Loucy (cell line): ENCODE measurements around the gene DBNL.
A peak's percentile ranks its signal among the peaks of the same experiment; 100 is the strongest.

Experiments
- H2AFZ ChIP-seq: fragments of 200-600 bp; sonication (generic); 2 replicates; pipeline ENCODE4 v1.6.0; 2016; ENCODE audit warnings: antibody characterized with exemption, mild to moderate bottlenecking, low read length, moderate library complexity
- H3F3A ChIP-seq: fragments of 200-600 bp; 2 replicates; pipeline ENCODE4 v1.6.0; 2016; ENCODE audit warnings: antibody characterized with exemption, low read depth, mild to moderate bottlenecking
- H3K27me3 ChIP-seq: fragments of 200-600 bp; sonication (generic); 2 replicates; pipeline ENCODE4 v1.6.1; 2014; ENCODE audit warnings: low read length, mild to moderate bottlenecking; ENCODE audit not compliant: insufficient read depth, poor library complexity, severe bottlenecking
- H3K36me3 ChIP-seq: fragments of 200-600 bp; sonication (generic); 2 replicates; pipeline ENCODE4 v1.6.1; 2016; ENCODE audit warnings: low read length; ENCODE audit not compliant: insufficient read depth
- H3K4me1 ChIP-seq: fragments of 200-600 bp; sonication (generic); 2 replicates; pipeline ENCODE4 v1.5.1; 2014; ENCODE audit warnings: low read length, mild to moderate bottlenecking; ENCODE audit not compliant: insufficient read depth, poor library complexity, severe bottlenecking
- H3K4me2 ChIP-seq: fragments of 200-600 bp; sonication (generic); 2 replicates; pipeline ENCODE4 v1.6.0; 2014; ENCODE audit warnings: antibody characterized with exemption, low read length, low read depth, mild to moderate bottlenecking; ENCODE audit not compliant: poor library complexity, severe bottlenecking
- H3K4me3 ChIP-seq: fragments of 200-600 bp; sonication (generic); 2 replicates; pipeline ENCODE4 v1.5.1; 2014; ENCODE audit warnings: low read length, mild to moderate bottlenecking, mixed read lengths; ENCODE audit not compliant: poor library complexity, severe bottlenecking
- H3K79me2 ChIP-seq: fragments of 200-600 bp; sonication (generic); 2 replicates; pipeline ENCODE4 v1.6.1; 2014; ENCODE audit warnings: low read length; ENCODE audit not compliant: insufficient read depth
- H3K9ac ChIP-seq: fragments of 200-600 bp; sonication (generic); 2 replicates; pipeline ENCODE4 v1.6.0; 2014; ENCODE audit warnings: mild to moderate bottlenecking, low read depth, low read length, moderate library complexity; ENCODE audit not compliant: poor library complexity, severe bottlenecking
- H3K9me2 ChIP-seq: fragments of 200-600 bp; sonication (generic); replicated peaks from 2 replicates; pipeline ENCODE4 v1.6.1; 2016; ENCODE audit warnings: low read depth, low read length, mixed read lengths
- H3K9me3 ChIP-seq: fragments of 200-600 bp; sonication (generic); 2 replicates; pipeline ENCODE4 v1.6.1; 2014; ENCODE audit warnings: mild to moderate bottlenecking, antibody characterized with exemption, low read length, low read depth; ENCODE audit not compliant: insufficient read depth
- H4K20me1 ChIP-seq: fragments of 200-600 bp; sonication (generic); 2 replicates; pipeline ENCODE4 v1.6.0; 2014; ENCODE audit warnings: antibody characterized with exemption, low read length, mild to moderate bottlenecking; ENCODE audit not compliant: insufficient read depth, poor library complexity, severe bottlenecking
- CTCF ChIP-seq: fragments of 200-600 bp; sonication (generic); conservative IDR thresholded peaks from 2 replicates; pipeline ENCODE4 v1.5.1; 2014; ENCODE audit warnings: mild to moderate bottlenecking, antibody characterized with exemption, low read length
- EZH2phosphoT487 ChIP-seq: fragments of 200-600 bp; IDR thresholded peaks from 2 replicates; pipeline ENCODE4 v1.6.1; 2018; ENCODE audit warnings: antibody characterized with exemption, mild to moderate bottlenecking, moderate library complexity, borderline replicate concordance

DBNL gene

GRCh38 chr7:44096326-44096881, 51.9 kb downstream of the DBNL start:
- H3K9ac ChIP-seq = peak overlapping the region; percentile 74
- H3K79me2 ChIP-seq = no peaks in the 10 kb centered on the region

GRCh38 chr7:44097064-44097932, 52.8 kb downstream of the DBNL start:
- Histone ChIP-seq H3K9me3 (no peaks in the 10 kb centered on the region), H2AFZ (no peak overlapping the region), H3K27me3 (no peaks in the 10 kb centered on the region), H3K9me2 (no peaks in the 10 kb centered on the region), H3K36me3 (no peaks in the 10 kb centered on the region), H3K4me2 (peak overlapping the region; percentile 55), H4K20me1 (no peaks in the 10 kb centered on the region), H3K4me3 (peak overlapping the region; percentile 14), H3K4me1 (peaks cover 75% of the 10 kb centered on the region), H3K9ac (peak overlapping the region; percentile 74), H3F3A (peaks cover 9% of the 10 kb centered on the region), H3K79me2 (no peaks in the 10 kb centered on the region)
- no peak for TF ChIP-seq EZH2phosphoT487
- TF ChIP-seq CTCF = peak; percentile 43

More at GRCh38 chr7:44096326-44096881, 51.9 kb downstream of the DBNL start:
- H3K9me2 ChIP-seq = no peaks in the 10 kb centered on the region
- H3K4me3 ChIP-seq = peak overlapping the region; percentile 14
- peaks cover 9% of the 10 kb centered on the region for H3F3A ChIP-seq
- H3K9me3 ChIP-seq = no peaks in the 10 kb centered on the region
- no peaks in the 10 kb centered on the region for H4K20me1 ChIP-seq
- no peak for TF ChIP-seq EZH2phosphoT487
- no peak for TF ChIP-seq CTCF
- H3K27me3 ChIP-seq = no peaks in the 10 kb centered on the region
- peak overlapping the region; percentile 55 for H3K4me2 ChIP-seq
- H2AFZ ChIP-seq = no peak overlapping the region
- peaks cover 70% of the 10 kb centered on the region for H3K4me1 ChIP-seq
- no peaks in the 10 kb centered on the region for H3K36me3 ChIP-seq

- Histone ChIP-seq H3K4me3 (peak overlapping the region; percentile 14), H3F3A (peaks cover 9% of the 10 kb centered on the region), H3K79me2 (no peaks in the 10 kb centered on the region), H3K27me3 (no peaks in the 10 kb centered on the region), H3K9me2 (no peaks in the 10 kb centered on the region), H4K20me1 (no peaks in the 10 kb centered on the region), H3K4me1 (peaks cover 75% of the 10 kb centered on the region), H2AFZ (no peak overlapping the region), H3K9me3 (no peaks in the 10 kb centered on the region), H3K9ac (peak overlapping the region; percentile 74), H3K36me3 (no peaks in the 10 kb centered on the region), H3K4me2 (peak overlapping the region; percentile 55)
- TF ChIP-seq CTCF (no peak), EZH2phosphoT487 (no peak)
Measured at GRCh38 chr7:44098092-44099068, 53.9 kb downstream of the DBNL start.
